Heart left ventricle (tissue), 13 donors: ENCODE measurements around the gene HIPK1.

ENCODE experiments used
- POLR2A ChIP-seq, 2 donors: fragments of 450-650 bp; IDR thresholded peaks; one replicate each; pipeline ENCODE4 v1.6.1; 2017; ENCODE audit warnings: antibody characterized with exemption in 2 of 2, mild to moderate bottlenecking in 2 of 2, moderate library complexity in 2 of 2
- TF ChIP-seq, protein P1 (sequence below), 12 donors: fragments of 200-600 bp; sonication (generic) in 4 of 12; IDR thresholded peaks; one replicate each; pipeline versions ENCODE4 v1.5.0 to v1.8.0; 2018 to 2022; ENCODE audit warnings: antibody characterized with exemption in 12 of 12, mild to moderate bottlenecking in 5 of 12
- donor health status: ischemic (EF 13 %, LVEDD 7.1; RV severe dilation, severe dysfunction).
- donor health status: DM: no; HTN: yes; CAD: no.
- donor health status: DM: no; HTN: no; CAD: no.
- donor health status: ischemic (EF 25% LVEDD 6.9; RV normal size, moderate dysfunction).
- donor health status: ischemic (EF 25% LVEDD 5.7; RV mildly dilated, moderate dysfunction).
- donor health status: ischemic (EF 35%, LVEDD 5.7; RV mildly dilated, moderate dysfunction).
- donor health status: nonischemic (EF 11% LVEDD 7.7; RV severe dilation, severe dysfunction).
- donor health status: DM: yes; HTN: yes; CAD: no.
- donor health status: PGD.
- donor health status: ischemic (EF 29% LVEDD 5.4; RV normal size, mild dysfunction).
- donor health status: nonischemic (EF 23%, LVEDD 6.1; RV moderate dilation, normal function).

DNA sequence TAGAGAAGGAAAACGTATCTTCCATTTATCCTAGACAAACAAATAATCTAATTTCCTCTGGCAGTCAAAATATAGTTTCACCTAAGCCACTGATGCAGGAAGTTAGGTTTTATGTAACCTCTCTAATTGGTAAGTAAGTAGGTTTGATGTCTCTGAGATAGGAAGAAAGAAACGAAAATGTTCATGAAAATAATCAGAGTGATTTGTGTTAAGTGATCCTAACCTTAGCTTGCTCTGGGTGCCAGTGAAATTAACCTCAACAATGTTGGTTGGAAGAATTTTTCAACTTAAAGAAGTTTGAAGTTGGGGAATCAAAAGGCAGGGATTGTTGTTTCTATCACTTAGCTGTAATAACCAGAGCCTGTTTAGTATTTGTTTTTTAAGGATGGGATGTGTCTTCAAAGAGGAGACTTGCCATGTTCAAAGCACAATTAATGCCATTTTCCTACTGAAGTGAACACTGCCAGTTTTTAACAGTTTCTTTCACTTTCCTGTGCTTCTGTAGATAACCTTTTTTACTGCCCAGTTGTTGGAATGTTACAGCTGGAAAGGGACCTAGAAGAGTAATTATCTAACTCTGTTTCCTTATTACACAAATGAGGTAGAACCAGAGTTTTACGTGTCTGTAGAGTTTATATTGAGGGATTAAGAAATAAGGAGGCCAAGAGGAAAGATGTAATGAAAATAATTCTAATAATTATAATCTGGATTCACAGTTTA is 18.4 kb downstream of the HIPK1 start:
- no peak for TF ChIP-seq POLR2A (IDR thresholded peaks at IDR 0.05)
- TF ChIP-seq, protein P1, sequence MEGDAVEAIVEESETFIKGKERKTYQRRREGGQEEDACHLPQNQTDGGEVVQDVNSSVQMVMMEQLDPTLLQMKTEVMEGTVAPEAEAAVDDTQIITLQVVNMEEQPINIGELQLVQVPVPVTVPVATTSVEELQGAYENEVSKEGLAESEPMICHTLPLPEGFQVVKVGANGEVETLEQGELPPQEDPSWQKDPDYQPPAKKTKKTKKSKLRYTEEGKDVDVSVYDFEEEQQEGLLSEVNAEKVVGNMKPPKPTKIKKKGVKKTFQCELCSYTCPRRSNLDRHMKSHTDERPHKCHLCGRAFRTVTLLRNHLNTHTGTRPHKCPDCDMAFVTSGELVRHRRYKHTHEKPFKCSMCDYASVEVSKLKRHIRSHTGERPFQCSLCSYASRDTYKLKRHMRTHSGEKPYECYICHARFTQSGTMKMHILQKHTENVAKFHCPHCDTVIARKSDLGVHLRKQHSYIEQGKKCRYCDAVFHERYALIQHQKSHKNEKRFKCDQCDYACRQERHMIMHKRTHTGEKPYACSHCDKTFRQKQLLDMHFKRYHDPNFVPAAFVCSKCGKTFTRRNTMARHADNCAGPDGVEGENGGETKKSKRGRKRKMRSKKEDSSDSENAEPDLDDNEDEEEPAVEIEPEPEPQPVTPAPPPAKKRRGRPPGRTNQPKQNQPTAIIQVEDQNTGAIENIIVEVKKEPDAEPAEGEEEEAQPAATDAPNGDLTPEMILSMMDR (IDR thresholded peaks at IDR 0.05): no peak
